GM12878 (cell line): ENCODE results near the gene SLC35C1. TPM values are rescaled to one million over a fixed set of nuclear protein-coding genes. Genes with fewer than 3 reads are reported as not detected.

Source experiments
- ATAC-seq: fragments of 200-7000 bp; cut with Tn5 transposase; 3 replicates; pipeline ENCODE4 v1.9.1; 2020; ENCODE audit warnings: mild to moderate bottlenecking, moderate library complexity
- BruUV-seq: library from RNA; stranded (reverse); fragments of 400-500 nt; replicated peaks from 2 replicates; lab custom pipeline; 2021; lab: Mats Ljungman, UMichigan
- CTCF ChIA-PET: fragments of 300-600 bp; sonication (Branson Sonifier 250); formaldehyde crosslinking; extraction: SDS; loops from one replicate; lab custom pipeline; 2021; ENCODE audit warnings: inconsistent platforms; lab: Yijun Ruan, JAX
- POLR2A ChIA-PET: fragments of 350-600 bp; formaldehyde crosslinking; extraction: SDS; loops from one replicate; lab custom pipeline; 2021; ENCODE audit warnings: inconsistent platforms; lab: Charles Lee
- RAD21 ChIA-PET: fragments of 300-600 bp; sonication (Branson Sonifier 250); formaldehyde crosslinking; loops from one replicate; lab custom pipeline; 2023; ENCODE audit warnings: antibody characterized with exemption; ENCODE audit not compliant: unreplicated experiment; lab: Charles Lee
- SMC1A ChIA-PET: fragments of 300-600 bp; sonication (Branson Sonifier 250); formaldehyde crosslinking; loops from one replicate; lab custom pipeline; 2023; ENCODE audit not compliant: unreplicated experiment, uncharacterized antibody; lab: Charles Lee
- DNase-seq: peaks from one replicate; pipeline ENCODE4 v3.0.0-alpha.2; 2011; ENCODE audit warnings: low read depth, low spot score
- FAIRE-seq: peaks from 3 replicates; lab custom pipeline; 2011; peaks lifted over from hg19 to GRCh38; lab: Jason Lieb, UNC
- H2AFZ ChIP-seq: 2 replicates; pipeline ENCODE4 v1.6.0; 2011; ENCODE audit warnings: low read depth, low read length, control low read depth; ENCODE audit not compliant: control insufficient read depth
- H3K27ac ChIP-seq: 2 replicates; pipeline ENCODE4 v1.5.1; 2011; ENCODE audit warnings: control low read depth; ENCODE audit not compliant: control insufficient read depth, insufficient read depth
- H3K27me3 ChIP-seq, 2 experiments: replicated peaks in 1 of 2; 2 replicates each; pipeline versions ENCODE4 v1.6.0 to v1.6.1; 2011; ENCODE audit warnings: low read length in 1 of 2; ENCODE audit not compliant: control insufficient read depth in 2 of 2, insufficient read depth in 2 of 2
- H3K36me3 ChIP-seq, 2 experiments: 2 replicates each; pipeline ENCODE4 v1.5.1; 2011; ENCODE audit warnings: low read length in 1 of 2; ENCODE audit not compliant: control insufficient read depth in 2 of 2, insufficient read depth in 2 of 2
- H3K4me1 ChIP-seq: 2 replicates; pipeline ENCODE4 v1.6.1; 2011; ENCODE audit warnings: mild to moderate bottlenecking, low read length, moderate library complexity, mixed read lengths; ENCODE audit not compliant: control insufficient read depth, insufficient read depth
- H3K4me2 ChIP-seq: 2 replicates; pipeline ENCODE4 v1.6.0; 2011; ENCODE audit warnings: control low read depth; ENCODE audit not compliant: control insufficient read depth, insufficient read depth
- H3K4me3 ChIP-seq: fragments of 200-600 bp; sonication (generic); 2 replicates; pipeline ENCODE4 v1.5.1; 2016
- H3K79me2 ChIP-seq: 2 replicates; pipeline ENCODE4 v1.6.0; 2011; ENCODE audit warnings: low read length; ENCODE audit not compliant: control insufficient read depth, insufficient read depth
- H3K9ac ChIP-seq: 2 replicates; pipeline ENCODE4 v1.8.0; 2011; ENCODE audit warnings: low read length, control low read depth, mixed read lengths; ENCODE audit not compliant: control insufficient read depth, insufficient read depth
- H3K9me3 ChIP-seq: replicated peaks from 3 replicates; pipeline ENCODE4 v1.5.1; 2011; ENCODE audit warnings: mild to moderate bottlenecking, low read length; ENCODE audit not compliant: control insufficient read depth, insufficient read depth
- H4K20me1 ChIP-seq: 2 replicates; pipeline ENCODE4 v1.6.0; 2011; ENCODE audit not compliant: control insufficient read depth, insufficient read depth
- HCFC1 ChIP-seq: fragments of 150-350 bp; IDR thresholded peaks from 2 replicates; pipeline ENCODE4 v1.6.1; 2014; ENCODE audit warnings: low read length
- NFYB ChIP-seq: IDR thresholded peaks from 2 replicates; pipeline ENCODE4 v1.6.1; 2011; ENCODE audit warnings: low read depth, mild to moderate bottlenecking, low read length, improper control_type of control experiment, moderate library complexity; ENCODE audit not compliant: insufficient read depth
- PML ChIP-seq: IDR thresholded peaks from 2 replicates; pipeline ENCODE4 v1.6.1; 2012; ENCODE audit warnings: low read length, inconsistent platforms
- STAT1 ChIP-seq: fragments of 450-650 bp; conservative IDR thresholded peaks from 2 replicates; pipeline ENCODE4 v1.6.1; 2014; ENCODE audit warnings: antibody characterized with exemption, mild to moderate bottlenecking
- TCF7 ChIP-seq: IDR thresholded peaks from 2 replicates; pipeline ENCODE4 v1.6.1; 2014; ENCODE audit warnings: antibody characterized with exemption, borderline replicate concordance
- USF1 ChIP-seq: IDR thresholded peaks from 2 replicates; pipeline ENCODE4 v1.6.1; 2011; ENCODE audit warnings: borderline replicate concordance, low read depth, mild to moderate bottlenecking, moderate library complexity, mixed read lengths, low read length; ENCODE audit not compliant: insufficient read depth; ENCODE audit errors: extremely low read length
- YBX1 ChIP-seq: fragments of 450-650 bp; IDR thresholded peaks from 2 replicates; pipeline ENCODE4 v1.6.1; 2016; ENCODE audit warnings: antibody characterized with exemption
- WGBS: methylation state at CpG from one replicate; pipeline ENCODE4 v1.1.6; 2016; ENCODE audit warnings: low lambda C conversion rate; ENCODE audit not compliant: insufficient replicate concordance, insufficient coverage; ENCODE audit errors: missing lambda C conversion rate; 5-methylcytosine and 5-hydroxymethylcytosine counted together
- in situ Hi-C: fragments of 300-500 bp; cut with MboI; formaldehyde crosslinking; loops from 9 replicates; pipeline ENCODE4 v1.14.3; 2018; ENCODE audit warnings: mixed read lengths
- intact Hi-C: fragments of 100-400 bp; cut with micrococcal nuclease; formaldehyde crosslinking; loops from one replicate; pipeline ENCODE4 v1.14.2; 2022; ENCODE audit not compliant: unreplicated experiment
- polyA plus RNA-seq, 11 experiments: library from polyadenylated mRNA; depleted of rRNA in 4 of 11; unstranded in 6 of 11; stranded (reverse) in 5 of 11; fragments of >200 nt; fragmentation: Nextera tagmentation in 4 of 11; fragmentation: Illumina TruSeq in 1 of 11; extraction: Ambion mirVana in 4 of 11; extraction: Trizol in 1 of 11; gene quantifications; 1 replicate in 1 of 11; 2 replicates in 10 of 11; pipeline versions ENCODE4 v1.2.1 to v1.2.3, GENCODE V29; 2011 to 2016; ENCODE audit warnings: inconsistent platforms in 2 of 11, missing spikeins in 2 of 11, low read depth in 1 of 11
- total RNA-seq, 4 experiments: library from RNA; depleted of rRNA in 3 of 4; stranded (reverse); fragments of >200 nt in 3 of 4; fragmentation: Illumina TruSeq in 1 of 4; extraction: Trizol in 1 of 4; gene quantifications; 2 replicates each; pipeline versions ENCODE4 v1.2.1 to v1.2.3, GENCODE V29; 2013 to 2021

Gene SLC35C1
- total and polyA plus RNA-seq, 10 of the 15 experiments (the other 5 are each of a cell fraction or from before 2014, with no cell fraction given): 0.55 to 9.7 (median 4.3) TPM

- POLR2A ChIA-PET: no interaction called here
- FAIRE-seq (no peak), DNase-seq (no peak), ATAC-seq (no peak)
- BruUV-seq: no TSS peak
- SMC1A ChIA-PET: no interaction called here
- CTCF ChIA-PET: interaction anchor here (2.7 kb wide), 1 partner anchor 23 kb away, joined by 8 read pairs; no protein-coding TSS in a partner anchor
- in situ Hi-C loops: no loop called here
- H4K20me1 ChIP-seq: no peaks in the 10 kb centered on the region
- H2AFZ ChIP-seq: no peak overlapping the region
- no peaks in the 10 kb centered on the region for H3K27me3 ChIP-seq
- no peak overlapping the region for H3K9ac ChIP-seq
- H3K4me3 ChIP-seq: no peak overlapping the region
- H3K27ac ChIP-seq: no peak overlapping the region
- no peaks in the 10 kb centered on the region for H3K79me2 ChIP-seq
- intact Hi-C loops: no loop called here
- RAD21 ChIA-PET: interaction anchor here (0.6 kb wide), 1 partner anchor 226 kb away, joined by 3 read pairs; no protein-coding TSS in a partner anchor
- WGBS: 29% methylated on average over 3 of the region's 3 CpGs
- TF ChIP-seq PML (no peak), STAT1 (no peak), TCF7 (no peak), YBX1 (no peak)
- no peaks in the 10 kb centered on the region for H3K36me3 ChIP-seq
- no peaks in the 10 kb centered on the region; the same call in 2 of the 3 replicates for H3K9me3 ChIP-seq
- no peak overlapping the region for H3K4me2 ChIP-seq
- H3K4me1 ChIP-seq: no peaks in the 10 kb centered on the region
Observed at GRCh38 chr11:45794169-45794568, 10.8 kb upstream of the SLC35C1 start.

GRCh38 chr11:45795379-45795778, 9.6 kb upstream of the SLC35C1 start:
- in situ Hi-C loops (no loop called here), intact Hi-C loops (no loop called here)
- SMC1A ChIA-PET: no interaction called here
- H3K4me1 ChIP-seq: no peaks in the 10 kb centered on the region
- no peak overlapping the region for H2AFZ ChIP-seq
- no peak for ATAC-seq
- FAIRE-seq: no peak
- no peaks in the 10 kb centered on the region for H3K79me2 ChIP-seq
- no peak overlapping the region for H3K4me2 ChIP-seq
- DNase-seq: no peak
- H4K20me1 ChIP-seq: no peaks in the 10 kb centered on the region
- H3K27me3 ChIP-seq: no peaks in the 10 kb centered on the region
- H3K27ac ChIP-seq: no peak overlapping the region
- no peak overlapping the region for H3K9ac ChIP-seq
- no peaks in the 10 kb centered on the region for H3K36me3 ChIP-seq
- TF ChIP-seq HCFC1 (no peak), USF1 (peak; percentile 46), NFYB (0 out of 2 replicates have a peak, but pooled peaks have one; percentile 42)
- WGBS: 86% methylated on average over 5 of the region's 5 CpGs
- H3K4me3 ChIP-seq: no peak overlapping the region
- POLR2A ChIA-PET: no interaction called here
- no peaks in the 10 kb centered on the region; the same call in 2 of the 3 replicates for H3K9me3 ChIP-seq
- RAD21 ChIA-PET: no interaction called here
- no TSS peak for BruUV-seq
- CTCF ChIA-PET: interaction anchor here (2.7 kb wide), 1 partner anchor 24 kb away, joined by 8 read pairs; no protein-coding TSS in a partner anchor
